Trophoblast cell (in vitro differentiated cells and primary cell): ENCODE measurements around the gene PRKCE.
A peak's percentile ranks its signal among the peaks of the same experiment; 100 is the strongest.

Experiments used
- DNase-seq, 2 donors: peaks; one replicate each; pipeline ENCODE4 v3.0.0-alpha.2; 2016
- H2AFZ ChIP-seq: 2 replicates; pipeline ENCODE4 v1.6.1; 2013; ENCODE audit warnings: low read length, moderate library complexity, mild to moderate bottlenecking; ENCODE audit not compliant: insufficient read depth, poor library complexity
- H2AK5ac ChIP-seq: 2 replicates; pipeline ENCODE4 v1.6.1; 2013; ENCODE audit warnings: mild to moderate bottlenecking, low read length
- H2BK120ac ChIP-seq: 2 replicates; pipeline ENCODE4 v1.6.1; 2013; ENCODE audit warnings: low read length, mild to moderate bottlenecking, moderate library complexity; ENCODE audit not compliant: insufficient read depth, poor library complexity
- H2BK12ac ChIP-seq: 2 replicates; pipeline ENCODE4 v1.6.1; 2013; ENCODE audit warnings: mild to moderate bottlenecking, low read length, moderate library complexity
- H2BK5ac ChIP-seq: 2 replicates; pipeline ENCODE4 v1.6.1; 2013; ENCODE audit warnings: low read length, low read depth, moderate library complexity, mild to moderate bottlenecking; ENCODE audit not compliant: poor library complexity
- H3K14ac ChIP-seq: 2 replicates; pipeline ENCODE4 v1.6.1; 2013; ENCODE audit warnings: mild to moderate bottlenecking, low read length
- H3K18ac ChIP-seq: 2 replicates; pipeline ENCODE4 v1.6.1; 2013; ENCODE audit warnings: mild to moderate bottlenecking, low read length
- H3K23ac ChIP-seq: 2 replicates; pipeline ENCODE4 v1.6.1; 2013; ENCODE audit warnings: low read length
- H3K27ac ChIP-seq: 2 replicates; pipeline ENCODE4 v1.5.1; 2013; ENCODE audit warnings: low read depth, mild to moderate bottlenecking, inconsistent platforms, low read length, moderate library complexity
- H3K27me3 ChIP-seq: 2 replicates; pipeline ENCODE4 v1.6.1; 2013; ENCODE audit warnings: inconsistent platforms, mild to moderate bottlenecking, low read length, moderate library complexity; ENCODE audit not compliant: insufficient read depth
- H3K36me3 ChIP-seq, 2 experiments: 1 replicate in 1 of 2; 2 replicates in 1 of 2; pipeline ENCODE4 v1.6.1; 2013; ENCODE audit warnings: low read length in 2 of 2, mild to moderate bottlenecking in 2 of 2, moderate library complexity in 1 of 2; ENCODE audit not compliant: insufficient read depth in 2 of 2, control insufficient read depth in 1 of 2
- H3K4ac ChIP-seq: 2 replicates; pipeline ENCODE4 v1.6.1; 2013; ENCODE audit warnings: low read depth, mild to moderate bottlenecking, low read length, moderate library complexity
- H3K4me1 ChIP-seq, 2 experiments: 1 replicate in 1 of 2; 2 replicates in 1 of 2; pipeline ENCODE4 v1.6.1; 2013; ENCODE audit warnings: low read length in 2 of 2, mild to moderate bottlenecking in 2 of 2, moderate library complexity in 1 of 2; ENCODE audit not compliant: insufficient read depth in 2 of 2, control insufficient read depth in 1 of 2
- H3K4me2 ChIP-seq: 2 replicates; pipeline ENCODE4 v1.6.1; 2013; ENCODE audit warnings: inconsistent platforms, mild to moderate bottlenecking, low read length, moderate library complexity
- H3K4me3 ChIP-seq: 2 replicates; pipeline ENCODE4 v1.5.1; 2013; ENCODE audit warnings: mild to moderate bottlenecking, low read depth, low read length, inconsistent platforms
- H3K79me1 ChIP-seq: one replicate; pipeline ENCODE4 v1.6.1; 2013; ENCODE audit warnings: low read length
- H3K79me2 ChIP-seq: 2 replicates; pipeline ENCODE4 v1.6.1; 2013; ENCODE audit warnings: low read length, mild to moderate bottlenecking; ENCODE audit not compliant: control insufficient read depth, insufficient read depth, poor library complexity
- H3K9ac ChIP-seq: 2 replicates; pipeline ENCODE4 v1.6.1; 2013; ENCODE audit warnings: mild to moderate bottlenecking, low read length
- H3K9me3 ChIP-seq: 2 replicates; pipeline ENCODE4 v1.6.1; 2013; ENCODE audit warnings: low read depth, mild to moderate bottlenecking, control low read depth, inconsistent platforms, low read length; ENCODE audit not compliant: insufficient read depth
- H4K12ac ChIP-seq: 2 replicates; pipeline ENCODE4 v1.6.1; 2013; ENCODE audit warnings: low read depth, mild to moderate bottlenecking, low read length, moderate library complexity
- H4K8ac ChIP-seq: 2 replicates; pipeline ENCODE4 v1.6.1; 2013; ENCODE audit warnings: low read depth, mild to moderate bottlenecking, low read length, moderate library complexity
- H4K91ac ChIP-seq: one replicate; pipeline ENCODE4 v1.6.1; 2013; ENCODE audit warnings: low read depth, mild to moderate bottlenecking, low read length, moderate library complexity
- WGBS: extraction: QIAGEN DNeasy Blood & Tissue Kit; methylation state at CpG from one replicate; pipeline ENCODE4 v1.1.7; 2013; ENCODE audit warnings: missing lambda C conversion rate; ENCODE audit not compliant: insufficient read length, insufficient coverage; ENCODE audit errors: extremely low coverage; 5-methylcytosine and 5-hydroxymethylcytosine counted together

The PRKCE gene

GRCh38 chr2:46032161-46032813, 380.8 kb downstream of the PRKCE start:
- no peaks in the 10 kb centered on the region for H3K36me3 ChIP-seq
- H2AFZ ChIP-seq: no peak overlapping the region
- no peak overlapping the region for H3K9ac ChIP-seq
- peaks cover 1% of the 10 kb centered on the region for H3K9me3 ChIP-seq
- no peak overlapping the region for H2BK5ac ChIP-seq
- H3K4me3 ChIP-seq: no peak overlapping the region
- H3K4me2 ChIP-seq: no peak overlapping the region
- no peak overlapping the region for H3K18ac ChIP-seq
- H3K14ac ChIP-seq: no peak overlapping the region
- peaks cover 0 to 7% of the 10 kb centered on the region in 2 experiments for H3K4me1 ChIP-seq
- no peak overlapping the region for H4K12ac ChIP-seq
- H3K79me2 ChIP-seq: no peaks in the 10 kb centered on the region
- H2AK5ac ChIP-seq: no peak overlapping the region
- no peak overlapping the region for H4K8ac ChIP-seq
- no peak overlapping the region for H3K27ac ChIP-seq
- H3K4ac ChIP-seq: no peak overlapping the region
- H3K27me3 ChIP-seq: no peaks in the 10 kb centered on the region
- no peak overlapping the region for H3K23ac ChIP-seq
- no peaks in the 10 kb centered on the region for H3K79me1 ChIP-seq
- no peak overlapping the region for H2BK120ac ChIP-seq
- H2BK12ac ChIP-seq: no peak overlapping the region
- DNase-seq: no peak
- no peak overlapping the region for H4K91ac ChIP-seq
- WGBS: no CpG with 5 or more reads among the region's 8 CpGs

GRCh38 chr2:46032996-46033395, 381.5 kb downstream of the PRKCE start:
- Histone ChIP-seq H3K27ac (no peak overlapping the region), H3K23ac (no peak overlapping the region), H2BK5ac (no peak overlapping the region), H3K14ac (no peak overlapping the region), H3K79me2 (no peaks in the 10 kb centered on the region), H4K8ac (no peak overlapping the region), H4K12ac (no peak overlapping the region), H3K27me3 (no peaks in the 10 kb centered on the region), H3K4me2 (no peak overlapping the region), H3K9ac (no peak overlapping the region), H2AK5ac (no peak overlapping the region), H2AFZ (no peak overlapping the region), H3K4me3 (no peak overlapping the region), H3K4me1 (peaks cover 0 to 7% of the 10 kb centered on the region in 2 experiments), H2BK12ac (no peak overlapping the region), H2BK120ac (no peak overlapping the region), H3K18ac (no peak overlapping the region), H3K4ac (no peak overlapping the region), H3K36me3 (no peaks in the 10 kb centered on the region), H3K9me3 (peaks cover 1% of the 10 kb centered on the region), H3K79me1 (no peaks in the 10 kb centered on the region), H4K91ac (no peak overlapping the region)
- peak in 1 of 2 donors; percentile 1 for DNase-seq
- no CpG with 5 or more reads among the region's 5 CpGs for WGBS

- Histone ChIP-seq H2AK5ac (no peak overlapping the region), H2BK12ac (no peak overlapping the region), H2BK120ac (no peak overlapping the region), H3K27me3 (no peaks in the 10 kb centered on the region), H3K14ac (no peak overlapping the region), H4K91ac (no peak overlapping the region), H4K12ac (no peak overlapping the region), H3K4me1 (peaks cover 0 to 7% of the 10 kb centered on the region in 2 experiments), H2AFZ (no peak overlapping the region), H3K9me3 (peaks cover 1% of the 10 kb centered on the region), H3K9ac (no peak overlapping the region), H3K23ac (no peak overlapping the region), H3K79me2 (no peaks in the 10 kb centered on the region), H3K4ac (no peak overlapping the region), H3K18ac (no peak overlapping the region), H2BK5ac (no peak overlapping the region), H4K8ac (no peak overlapping the region), H3K4me2 (no peak overlapping the region), H3K27ac (no peak overlapping the region), H3K36me3 (no peaks in the 10 kb centered on the region), H3K4me3 (no peak overlapping the region), H3K79me1 (no peaks in the 10 kb centered on the region)
- DNase-seq: no peak
- no CpG with 5 or more reads among the region's 5 CpGs for WGBS
Measured at GRCh38 chr2:46034535-46034934, 383.1 kb downstream of the PRKCE start.

- no peak overlapping the region for H3K18ac ChIP-seq
- H3K4me1 ChIP-seq: peaks cover 0 to 5% of the 10 kb centered on the region in 2 experiments
- H3K4me2 ChIP-seq: no peak overlapping the region
- no peak overlapping the region for H4K8ac ChIP-seq
- H3K14ac ChIP-seq: peak overlapping the region; percentile 19
- no peak overlapping the region for H2BK12ac ChIP-seq
- no peaks in the 10 kb centered on the region for H3K79me2 ChIP-seq
- no peak overlapping the region for H2BK120ac ChIP-seq
- no peak overlapping the region for H2AK5ac ChIP-seq
- no peak overlapping the region for H2AFZ ChIP-seq
- no peak overlapping the region for H4K12ac ChIP-seq
- H3K79me1 ChIP-seq: no peaks in the 10 kb centered on the region
- no peak overlapping the region for H3K4ac ChIP-seq
- peaks cover 1% of the 10 kb centered on the region for H3K9me3 ChIP-seq
- DNase-seq: peak; percentile 14 to 27
- H3K36me3 ChIP-seq: no peaks in the 10 kb centered on the region
- no peak overlapping the region for H3K23ac ChIP-seq
- no peak overlapping the region for H3K9ac ChIP-seq
- no peak overlapping the region for H3K4me3 ChIP-seq
- peak overlapping the region; percentile 37 for H4K91ac ChIP-seq
- no peak overlapping the region for H3K27ac ChIP-seq
- no peaks in the 10 kb centered on the region for H3K27me3 ChIP-seq
- no CpG with 5 or more reads among the region's 7 CpGs for WGBS
- no peak overlapping the region for H2BK5ac ChIP-seq
Measured at GRCh38 chr2:46036929-46037328, 385.5 kb downstream of the PRKCE start.
